Chondrocyte (in vitro differentiated cells): Measurements from ENCODE around the gene ADAP1. TPM values are rescaled to one million over a fixed set of nuclear protein-coding genes. Genes with fewer than 3 reads are reported as not detected.
A peak's percentile ranks its signal among the peaks of the same experiment; 100 is the strongest.
"Not testable (repeated sequence)": the region's sequence is repeated elsewhere in the genome, so short reads cannot be mapped to it uniquely, and the experiment has no call there.

ENCODE experiments used
- DNase-seq: peaks from one replicate; pipeline ENCODE4 v3.0.0; 2021; ENCODE audit warnings: mixed read lengths, low spot score
- H3K27ac Mint-ChIP-seq: one replicate; pipeline ENCODE4 v1.8.0; 2021; ENCODE audit warnings: mild to moderate bottlenecking, moderate library complexity, mixed read lengths; ENCODE audit not compliant: unreplicated experiment
- H3K27me3 Mint-ChIP-seq: 2 replicates; pipeline ENCODE4 v1.8.0; 2021; ENCODE audit warnings: low read depth, mixed read lengths
- H3K36me3 Mint-ChIP-seq: 2 replicates; pipeline ENCODE4 v1.8.0; 2021; ENCODE audit warnings: low read depth, mixed read lengths
- H3K4me1 Mint-ChIP-seq: 2 replicates; pipeline ENCODE4 v1.8.0; 2021; ENCODE audit warnings: low read depth, mild to moderate bottlenecking, mixed read lengths
- H3K4me3 Mint-ChIP-seq: one replicate; pipeline ENCODE4 v1.8.0; 2021; ENCODE audit warnings: mild to moderate bottlenecking, moderate library complexity, mixed read lengths; ENCODE audit not compliant: unreplicated experiment
- H3K9me3 Mint-ChIP-seq: 2 replicates; pipeline ENCODE4 v1.8.0; 2021; ENCODE audit warnings: low read depth, mixed read lengths
- CTCF ChIP-seq: fragments of 200-600 bp; sonication (generic); IDR thresholded peaks from 2 replicates; pipeline ENCODE4 v1.5.0; 2021; ENCODE audit warnings: antibody characterized with exemption, mild to moderate bottlenecking, moderate library complexity
- total RNA-seq: library from RNA; stranded (reverse); gene quantifications from 3 replicates; pipeline ENCODE4 v1.2.1, GENCODE V29; 2021

ADAP1 gene
- total RNA-seq, 1 donor from 2014 or later, result 6.7 TPM

DNA sequence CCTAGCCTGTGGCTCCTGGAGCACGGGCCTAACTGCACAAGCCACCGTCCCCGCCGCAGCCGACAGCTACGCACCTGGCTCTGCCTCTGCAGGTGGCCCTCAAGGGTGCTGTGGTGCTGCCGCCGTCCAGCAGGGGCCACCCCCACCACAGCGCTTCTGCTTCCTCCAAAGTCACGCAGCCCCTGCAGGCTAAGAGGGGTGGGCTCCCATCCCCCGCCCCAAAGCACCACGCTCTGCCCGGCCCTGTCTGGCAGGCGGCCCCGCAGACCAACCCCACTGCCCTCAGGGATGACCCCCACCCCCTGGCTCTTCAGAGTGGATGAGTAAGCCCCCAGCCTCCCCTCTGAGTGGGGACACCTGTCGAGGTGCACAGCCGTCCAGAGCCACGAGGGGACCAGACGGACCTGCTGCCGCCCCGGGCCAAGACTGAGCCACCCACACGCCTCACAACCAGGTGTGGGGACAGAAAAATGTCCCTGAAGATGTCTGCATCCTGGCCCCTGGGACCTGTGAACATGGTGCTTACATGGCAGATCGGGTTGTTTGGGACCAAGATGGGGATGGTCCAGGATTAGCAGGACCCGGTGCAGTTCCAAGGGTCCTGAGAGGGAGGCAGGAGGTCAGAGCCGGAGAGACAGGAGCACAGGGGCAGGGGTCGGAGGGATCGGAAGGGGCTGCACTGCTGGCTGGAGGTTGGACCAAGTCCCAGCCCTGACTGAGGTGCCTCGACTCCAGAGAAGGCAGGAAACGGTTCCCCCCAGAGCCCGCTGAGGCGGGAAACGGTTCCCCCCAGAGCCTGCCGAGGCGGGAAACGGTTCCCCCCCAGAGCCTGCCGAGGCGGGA, 9.0 kb upstream of the ADAP1 start:
- Mint-ChIP-seq H3K4me3 (no peak overlapping the region), H3K27ac (peak overlapping the region; percentile 32), H3K36me3 (peaks cover 8% of the 10 kb centered on the region), H3K27me3 (no peaks in the 10 kb centered on the region), H3K9me3 (no peaks in the 10 kb centered on the region), H3K4me1 (peaks cover 29% of the 10 kb centered on the region)
- TF ChIP-seq CTCF, result no peak
- DNase-seq, result peak; percentile 87

DNA sequence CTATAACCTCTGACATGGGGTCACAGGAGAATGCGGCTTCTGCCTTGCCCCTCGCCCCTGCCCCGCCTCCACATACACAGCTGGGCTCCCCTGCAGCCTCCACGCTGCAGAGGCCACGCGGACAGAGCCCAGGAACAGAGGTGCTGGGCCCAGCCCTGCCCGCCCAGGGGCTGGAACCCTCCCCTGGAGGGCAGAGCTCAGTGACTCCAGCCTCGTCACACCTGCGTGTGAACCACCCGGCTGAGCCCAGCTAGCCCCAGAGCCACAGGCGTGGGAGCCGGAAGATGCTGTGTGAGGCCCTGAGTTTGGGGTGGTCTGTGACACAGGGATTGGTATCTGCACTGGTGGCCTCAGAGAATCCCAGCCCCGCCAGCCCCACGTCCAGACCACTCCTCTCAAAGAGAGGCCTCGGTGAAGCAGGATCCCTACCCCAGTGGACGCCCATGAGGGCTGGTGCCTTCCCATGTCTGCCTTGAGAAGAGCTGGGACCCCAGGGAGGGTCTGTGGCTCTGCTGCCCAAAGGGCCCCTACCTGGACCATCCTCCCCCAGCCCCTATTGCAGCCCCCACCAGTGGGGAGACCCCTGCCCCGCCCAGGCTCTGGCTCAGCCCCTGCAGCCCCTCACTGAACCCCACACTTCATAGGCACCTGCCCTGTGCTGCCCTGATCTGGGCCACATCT, 8.1 kb upstream of the ADAP1 start:
- no peaks in the 10 kb centered on the region for H3K27me3 Mint-ChIP-seq
- no peaks in the 10 kb centered on the region for H3K9me3 Mint-ChIP-seq
- H3K4me1 Mint-ChIP-seq, result peaks cover 29% of the 10 kb centered on the region
- no peak overlapping the region for H3K27ac Mint-ChIP-seq
- H3K4me3 Mint-ChIP-seq, result no peak overlapping the region
- peaks cover 3% of the 10 kb centered on the region for H3K36me3 Mint-ChIP-seq
- no peak for TF ChIP-seq CTCF
- peak; percentile 79 for DNase-seq

DNA sequence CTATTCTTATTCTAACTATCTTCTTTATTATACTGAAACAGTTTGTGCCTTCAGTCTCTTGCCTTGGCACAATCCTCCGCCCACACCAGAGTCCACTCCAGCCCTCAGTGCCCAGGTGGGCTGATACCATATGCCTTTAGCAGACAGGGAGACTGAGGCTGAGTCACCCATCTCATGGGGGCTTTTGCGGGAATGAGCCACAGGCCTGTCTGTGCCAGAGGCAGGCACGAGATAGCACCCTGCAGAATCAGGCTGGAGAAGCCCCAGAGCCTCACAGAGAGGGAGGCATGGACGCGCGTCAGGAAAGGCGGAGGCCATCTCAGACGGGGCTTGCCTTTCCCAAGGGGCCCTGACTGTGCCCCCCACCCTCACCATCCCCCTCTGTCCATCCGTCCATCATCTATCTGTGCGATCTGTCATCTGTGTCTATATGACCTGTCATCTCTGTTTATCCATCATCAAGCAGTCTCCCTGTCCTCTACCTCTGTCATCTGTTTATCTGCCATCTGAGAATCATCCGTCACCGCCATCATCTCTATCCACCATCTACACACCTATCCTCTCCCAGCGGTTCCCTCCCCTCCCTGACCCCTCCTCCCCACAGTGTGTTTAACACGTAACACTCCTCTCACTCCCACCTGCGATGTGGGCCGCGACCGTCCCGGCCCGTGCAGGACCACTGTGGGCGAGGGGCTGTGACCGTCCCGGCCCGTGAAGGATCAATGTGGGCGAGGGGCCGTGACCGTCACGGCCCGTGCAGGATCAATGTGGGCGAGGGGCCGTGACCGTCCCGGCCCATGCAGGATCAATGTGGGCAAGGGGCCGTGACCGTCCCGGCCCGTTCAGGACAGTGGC, 7.3 kb upstream of the ADAP1 start:
- Mint-ChIP-seq H3K4me1 (peaks cover 29% of the 10 kb centered on the region), H3K27ac (no peak overlapping the region), H3K27me3 (no peaks in the 10 kb centered on the region), H3K4me3 (no peak overlapping the region), H3K36me3 (peaks cover 1% of the 10 kb centered on the region), H3K9me3 (no peaks in the 10 kb centered on the region)
- DNase-seq, result peak; percentile 69
- TF ChIP-seq CTCF, result no peak

DNA sequence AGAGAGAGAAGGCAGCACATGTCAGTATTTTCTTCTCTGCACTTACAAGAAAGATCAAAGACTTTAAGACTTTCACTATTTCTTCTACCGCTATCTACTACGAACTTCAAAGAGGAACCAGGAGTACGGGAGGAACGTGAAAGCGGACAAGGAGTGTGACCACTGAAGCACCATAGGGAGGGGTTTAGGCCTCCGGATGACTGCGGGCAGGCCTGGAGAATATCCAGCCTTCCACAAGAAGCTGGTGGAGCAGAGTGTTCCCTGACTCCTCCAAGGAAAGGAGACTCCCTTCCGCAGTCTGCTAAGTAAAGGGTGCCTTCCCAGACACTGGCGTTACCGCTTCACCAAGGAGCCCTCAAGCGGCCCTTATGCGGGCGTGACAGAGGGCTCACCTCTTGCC, 6.5 kb upstream of the ADAP1 start:
- not testable (repeated sequence) for H3K36me3 Mint-ChIP-seq, H3K27me3 Mint-ChIP-seq, H3K27ac Mint-ChIP-seq, H3K9me3 Mint-ChIP-seq, H3K4me3 Mint-ChIP-seq
- peak; percentile 32 for DNase-seq
- H3K4me1 Mint-ChIP-seq, result peaks cover 22% of the 10 kb centered on the region

- TF ChIP-seq CTCF, result no peak
- DNase-seq, result peak; percentile 69
- H3K4me3 Mint-ChIP-seq, result no peak overlapping the region
These were observed 5.9 kb upstream of the ADAP1 start for GRCh38 chr7:960269-960871.

GRCh38 chr7:959740-960139, 5.3 kb upstream of the ADAP1 start:
- not testable (repeated sequence) for H3K9me3 Mint-ChIP-seq, H3K27ac Mint-ChIP-seq, H3K4me3 Mint-ChIP-seq, H3K36me3 Mint-ChIP-seq, H3K27me3 Mint-ChIP-seq
- DNase-seq, result peak; percentile 20
- peaks cover 15% of the 10 kb centered on the region for H3K4me1 Mint-ChIP-seq

More at GRCh38 chr7:960269-960871, 5.9 kb upstream of the ADAP1 start:
- Mint-ChIP-seq H3K9me3 (no peaks in the 10 kb centered on the region), H3K36me3 (no peaks in the 10 kb centered on the region), H3K4me1 (peaks cover 18% of the 10 kb centered on the region), H3K27ac (no peak overlapping the region), H3K27me3 (no peaks in the 10 kb centered on the region)
